Mesendoderm (in vitro differentiated cells): ENCODE data around the gene WFIKKN1.

ENCODE experiments used
- DNase-seq: peaks from one replicate; pipeline ENCODE4 v3.0.0; 2013
- H2AK5ac ChIP-seq: 2 replicates; pipeline ENCODE4 v1.6.1; 2013; ENCODE audit warnings: low read length, inconsistent platforms
- H2BK120ac ChIP-seq: 2 replicates; pipeline ENCODE4 v1.6.1; 2013; ENCODE audit warnings: low read depth, mild to moderate bottlenecking, low read length, moderate library complexity, mixed read lengths
- H2BK15ac ChIP-seq: replicated peaks from 2 replicates; pipeline ENCODE4 v1.6.1; 2013; ENCODE audit warnings: low read depth, mild to moderate bottlenecking, moderate library complexity
- H2BK5ac ChIP-seq: 2 replicates; pipeline ENCODE4 v1.6.1; 2013; ENCODE audit warnings: low read length, inconsistent platforms
- H3K18ac ChIP-seq: 2 replicates; pipeline ENCODE4 v1.6.1; 2013; ENCODE audit warnings: mild to moderate bottlenecking, low read length, mixed read lengths
- H3K23ac ChIP-seq: one replicate; pipeline ENCODE4 v1.6.1; 2013; ENCODE audit warnings: low read length
- H3K27ac ChIP-seq: 2 replicates; pipeline ENCODE4 v1.5.1; 2013; ENCODE audit warnings: low read depth, mild to moderate bottlenecking, inconsistent platforms, low read length, moderate library complexity
- H3K27me3 ChIP-seq: 2 replicates; pipeline ENCODE4 v1.6.1; 2013; ENCODE audit warnings: low read length, control low read depth, mild to moderate bottlenecking, inconsistent platforms; ENCODE audit not compliant: insufficient read depth, poor library complexity
- H3K36me3 ChIP-seq: 2 replicates; pipeline ENCODE4 v1.6.1; 2013; ENCODE audit warnings: low read length, inconsistent platforms; ENCODE audit not compliant: control insufficient read depth, insufficient read depth
- H3K4ac ChIP-seq: one replicate; pipeline ENCODE4 v1.6.1; 2013; ENCODE audit warnings: low read depth, mild to moderate bottlenecking, low read length, moderate library complexity
- H3K4me1 ChIP-seq: 2 replicates; pipeline ENCODE4 v1.6.1; 2013; ENCODE audit warnings: low read depth, low read length, inconsistent platforms; ENCODE audit not compliant: control insufficient read depth
- H3K4me2 ChIP-seq: 2 replicates; pipeline ENCODE4 v1.6.1; 2013; ENCODE audit warnings: low read length
- H3K4me3 ChIP-seq: 2 replicates; pipeline ENCODE4 v1.5.1; 2013; ENCODE audit warnings: mild to moderate bottlenecking, low read length
- H3K56ac ChIP-seq: one replicate; pipeline ENCODE4 v1.6.1; 2013; ENCODE audit warnings: low read length
- H3K79me1 ChIP-seq: 2 replicates; pipeline ENCODE4 v1.6.1; 2013; ENCODE audit warnings: low read length, inconsistent platforms
- H3K79me2 ChIP-seq: 2 replicates; pipeline ENCODE4 v1.6.1; 2013; ENCODE audit warnings: mild to moderate bottlenecking, low read length; ENCODE audit not compliant: control insufficient read depth, insufficient read depth
- H3K9ac ChIP-seq: 2 replicates; pipeline ENCODE4 v1.6.1; 2013; ENCODE audit warnings: low read length, inconsistent platforms
- H4K5ac ChIP-seq: one replicate; pipeline ENCODE4 v1.6.1; 2013; ENCODE audit warnings: low read length
- H4K8ac ChIP-seq: one replicate; pipeline ENCODE4 v1.6.1; 2013; ENCODE audit warnings: low read depth, mild to moderate bottlenecking, control low read depth, low read length, moderate library complexity
- WGBS: extraction: QIAGEN DNeasy Blood & Tissue Kit; methylation state at CpG from one replicate; pipeline ENCODE4 v1.1.7; 2013; ENCODE audit warnings: low lambda C conversion rate, missing lambda C conversion rate; ENCODE audit not compliant: insufficient coverage; ENCODE audit errors: extremely low coverage; 5-methylcytosine and 5-hydroxymethylcytosine counted together

The WFIKKN1 gene

GRCh38 chr16:682493-683395 lies 52.0 kb downstream of the WFIKKN1 start:
- H3K4ac ChIP-seq, result no peak overlapping the region
- H3K23ac ChIP-seq, result no peak overlapping the region
- no peak overlapping the region for H4K5ac ChIP-seq
- WGBS, result no CpG with 5 or more reads among the region's 36 CpGs
- no peaks in the 10 kb centered on the region for H3K4me1 ChIP-seq
- H3K56ac ChIP-seq, result peak overlapping the region; percentile 49
- H3K79me1 ChIP-seq, result peaks cover 15% of the 10 kb centered on the region
- peak overlapping the region; percentile 49 for H3K4me2 ChIP-seq
- H4K8ac ChIP-seq, result no peak overlapping the region
- no peak overlapping the region for H2BK15ac ChIP-seq
- H3K18ac ChIP-seq, result no peak overlapping the region
- H2AK5ac ChIP-seq, result no peak overlapping the region
- peaks cover 13% of the 10 kb centered on the region for H3K36me3 ChIP-seq
- no peak overlapping the region for H3K4me3 ChIP-seq
- DNase-seq, result no peak
- peak overlapping the region; percentile 93 for H3K9ac ChIP-seq
- H3K79me2 ChIP-seq, result peaks cover 18% of the 10 kb centered on the region
- no peak overlapping the region for H2BK120ac ChIP-seq
- no peak overlapping the region for H2BK5ac ChIP-seq
- no peak overlapping the region for H3K27ac ChIP-seq
- no peaks in the 10 kb centered on the region for H3K27me3 ChIP-seq

- peaks cover 15% of the 10 kb centered on the region for H3K79me1 ChIP-seq
- no peak overlapping the region for H3K4ac ChIP-seq
- no peaks in the 10 kb centered on the region for H3K4me1 ChIP-seq
- WGBS, result no CpG with 5 or more reads among the region's 57 CpGs
- H4K8ac ChIP-seq, result no peak overlapping the region
- H2BK15ac ChIP-seq, result no peak overlapping the region
- peak overlapping the region; percentile 49 for H3K4me2 ChIP-seq
- H2BK5ac ChIP-seq, result no peak overlapping the region
- no peak overlapping the region for H2AK5ac ChIP-seq
- no peak overlapping the region for H2BK120ac ChIP-seq
- no peaks in the 10 kb centered on the region for H3K27me3 ChIP-seq
- H4K5ac ChIP-seq, result no peak overlapping the region
- no peak overlapping the region for H3K23ac ChIP-seq
- H3K9ac ChIP-seq, result peak overlapping the region; percentile 93
- no peak overlapping the region for H3K18ac ChIP-seq
- H3K4me3 ChIP-seq, result peak overlapping the region; percentile 63
- peak overlapping the region; percentile 96 for H3K56ac ChIP-seq
- peaks cover 13% of the 10 kb centered on the region for H3K36me3 ChIP-seq
- H3K79me2 ChIP-seq, result peaks cover 18% of the 10 kb centered on the region
- H3K27ac ChIP-seq, result peak overlapping the region; percentile 21
- DNase-seq, result peak; percentile 43
These were observed 52.7 kb downstream of the WFIKKN1 start for GRCh38 chr16:683396-684070.
